Hepatocyte (in vitro differentiated cells): Measurements from ENCODE around the gene BBX. TPM values are rescaled to one million over a fixed set of nuclear protein-coding genes. Genes with fewer than 3 reads are reported as not detected.

Source experiments
- DNase-seq: peaks from one replicate; pipeline ENCODE4 v3.0.0-alpha.2; 2016; ENCODE audit warnings: low spot score
- H2AFZ ChIP-seq: fragments of 200-600 bp; sonication (generic); 2 replicates; pipeline ENCODE4 v1.6.0; 2016; ENCODE audit warnings: antibody characterized with exemption, mild to moderate bottlenecking
- H3K27ac ChIP-seq: fragments of 200-600 bp; sonication (generic); 2 replicates; pipeline ENCODE4 v1.5.1; 2016; ENCODE audit warnings: mild to moderate bottlenecking
- H3K27me3 ChIP-seq: fragments of 200-600 bp; sonication (generic); 2 replicates; pipeline ENCODE4 v1.6.1; 2016
- H3K36me3 ChIP-seq: fragments of 200-600 bp; sonication (generic); replicated peaks from 2 replicates; pipeline ENCODE4 v1.5.1; 2016; ENCODE audit warnings: low read depth; ENCODE audit not compliant: insufficient read depth
- H3K4me1 ChIP-seq: fragments of 200-600 bp; sonication (generic); 2 replicates; pipeline ENCODE4 v1.5.1; 2016; ENCODE audit warnings: mild to moderate bottlenecking, moderate library complexity; ENCODE audit not compliant: insufficient read depth
- H3K4me2 ChIP-seq: fragments of 200-600 bp; sonication (generic); 2 replicates; pipeline ENCODE4 v1.6.0; 2016
- H3K4me3 ChIP-seq: fragments of 200-600 bp; sonication (generic); 2 replicates; pipeline ENCODE4 v1.5.1; 2016; ENCODE audit warnings: mild to moderate bottlenecking
- H3K79me2 ChIP-seq: fragments of 200-600 bp; sonication (generic); 2 replicates; pipeline ENCODE4 v1.6.0; 2017; ENCODE audit warnings: mild to moderate bottlenecking
- H3K9me2 ChIP-seq: fragments of 200-600 bp; sonication (generic); replicated peaks from 2 replicates; pipeline ENCODE4 v1.6.0; 2017; ENCODE audit warnings: mild to moderate bottlenecking; ENCODE audit not compliant: insufficient read depth
- H3K9me3 ChIP-seq: fragments of 200-600 bp; sonication (generic); 2 replicates; pipeline ENCODE4 v1.5.1; 2016; ENCODE audit warnings: low read depth, mild to moderate bottlenecking
- H4K20me1 ChIP-seq: fragments of 200-600 bp; sonication (generic); 2 replicates; pipeline ENCODE4 v1.6.0; 2016; ENCODE audit warnings: mild to moderate bottlenecking; ENCODE audit not compliant: insufficient read depth, poor library complexity, severe bottlenecking
- EZH2 ChIP-seq: fragments of 200-600 bp; sonication (generic); IDR thresholded peaks from 2 replicates; pipeline ENCODE4 v1.6.1; 2016; ENCODE audit warnings: antibody characterized with exemption, mild to moderate bottlenecking, borderline replicate concordance
- EZH2phosphoT487 ChIP-seq: fragments of 200-600 bp; sonication (generic); IDR thresholded peaks from one replicate; pipeline ENCODE4 v1.6.1; 2018; ENCODE audit warnings: antibody characterized with exemption, mild to moderate bottlenecking, low read depth, moderate library complexity; ENCODE audit not compliant: unreplicated experiment, severe bottlenecking
- WGBS: methylation state at CpG from one replicate; pipeline ENCODE4 v1.1.6; 2016; ENCODE audit warnings: low lambda C conversion rate; ENCODE audit errors: missing lambda C conversion rate; 5-methylcytosine and 5-hydroxymethylcytosine counted together
- polyA plus RNA-seq: library from polyadenylated mRNA; unstranded; fragments of >200 nt; fragmentation: Nextera tagmentation; extraction: Ambion mirVana; gene quantifications from 2 replicates; pipeline ENCODE4 v1.2.1, GENCODE V29; 2016
- total RNA-seq: library from RNA; depleted of rRNA; stranded (reverse); fragments of >200 nt; gene quantifications from 2 replicates; pipeline ENCODE4 v1.2.3, GENCODE V29; 2014
- TF ChIP-seq, protein P1 (sequence below): fragments of 200-600 bp; sonication (generic); IDR thresholded peaks from 2 replicates; pipeline ENCODE4 v1.5.1; 2016; ENCODE audit warnings: antibody characterized with exemption, mild to moderate bottlenecking; ENCODE audit not compliant: poor library complexity

Gene BBX
- total and polyA plus RNA-seq, 2 experiments from 2014 or later, result 63.7 to 75.2 TPM

- no peaks in the 10 kb centered on the region for H3K27me3 ChIP-seq
- H4K20me1 ChIP-seq, result peaks cover 2% of the 10 kb centered on the region
- H3K4me2 ChIP-seq, result no peak overlapping the region
- no peaks in the 10 kb centered on the region for H3K9me2 ChIP-seq
- H3K9me3 ChIP-seq, result no peaks in the 10 kb centered on the region
- no peak overlapping the region for H2AFZ ChIP-seq
- H3K4me3 ChIP-seq, result no peak overlapping the region
- H3K79me2 ChIP-seq, result peaks cover 75% of the 10 kb centered on the region
- WGBS, result 69% methylated on average over 1 of the region's 1 CpG
- H3K27ac ChIP-seq, result no peak overlapping the region
- no peak for DNase-seq
- no peaks in the 10 kb centered on the region for H3K36me3 ChIP-seq
- H3K4me1 ChIP-seq, result no peaks in the 10 kb centered on the region
- TF ChIP-seq EZH2phosphoT487, result no peak
- TF ChIP-seq EZH2, result no peak
- TF ChIP-seq, protein P1, sequence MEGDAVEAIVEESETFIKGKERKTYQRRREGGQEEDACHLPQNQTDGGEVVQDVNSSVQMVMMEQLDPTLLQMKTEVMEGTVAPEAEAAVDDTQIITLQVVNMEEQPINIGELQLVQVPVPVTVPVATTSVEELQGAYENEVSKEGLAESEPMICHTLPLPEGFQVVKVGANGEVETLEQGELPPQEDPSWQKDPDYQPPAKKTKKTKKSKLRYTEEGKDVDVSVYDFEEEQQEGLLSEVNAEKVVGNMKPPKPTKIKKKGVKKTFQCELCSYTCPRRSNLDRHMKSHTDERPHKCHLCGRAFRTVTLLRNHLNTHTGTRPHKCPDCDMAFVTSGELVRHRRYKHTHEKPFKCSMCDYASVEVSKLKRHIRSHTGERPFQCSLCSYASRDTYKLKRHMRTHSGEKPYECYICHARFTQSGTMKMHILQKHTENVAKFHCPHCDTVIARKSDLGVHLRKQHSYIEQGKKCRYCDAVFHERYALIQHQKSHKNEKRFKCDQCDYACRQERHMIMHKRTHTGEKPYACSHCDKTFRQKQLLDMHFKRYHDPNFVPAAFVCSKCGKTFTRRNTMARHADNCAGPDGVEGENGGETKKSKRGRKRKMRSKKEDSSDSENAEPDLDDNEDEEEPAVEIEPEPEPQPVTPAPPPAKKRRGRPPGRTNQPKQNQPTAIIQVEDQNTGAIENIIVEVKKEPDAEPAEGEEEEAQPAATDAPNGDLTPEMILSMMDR, result no peak
Measured at GRCh38 chr3:107611775-107612469, 89.2 kb downstream of the BBX start.

DNA sequence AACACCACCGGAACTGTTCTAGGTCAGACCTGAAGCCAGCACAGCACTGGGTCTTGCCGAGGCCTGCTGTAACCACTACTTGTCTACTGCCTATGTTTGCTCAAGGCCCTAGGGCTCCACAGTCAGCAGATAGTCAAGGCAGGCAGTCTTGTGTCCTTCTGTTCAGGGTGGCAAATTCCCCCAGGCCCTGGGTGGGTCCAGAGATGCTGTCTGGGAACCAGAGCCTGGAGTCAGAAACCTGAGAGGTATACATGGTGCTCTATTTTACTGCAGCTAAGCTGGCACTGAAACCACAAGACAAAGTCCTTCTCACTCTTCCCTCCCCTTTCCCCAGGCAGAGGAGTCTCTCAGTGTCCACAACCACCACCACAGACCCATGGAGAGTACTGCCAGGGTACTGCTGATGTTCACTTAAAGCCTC, 89.9 kb downstream of the BBX start:
- H3K36me3 ChIP-seq, result no peaks in the 10 kb centered on the region
- H4K20me1 ChIP-seq, result peaks cover 2% of the 10 kb centered on the region
- no peaks in the 10 kb centered on the region for H3K27me3 ChIP-seq
- H3K4me3 ChIP-seq, result no peak overlapping the region
- 97% methylated on average over 2 of the region's 2 CpGs for WGBS
- H3K9me2 ChIP-seq, result no peaks in the 10 kb centered on the region
- peaks cover 78% of the 10 kb centered on the region for H3K79me2 ChIP-seq
- no peak for DNase-seq
- H3K4me2 ChIP-seq, result no peak overlapping the region
- TF ChIP-seq EZH2, result no peak
- no peak overlapping the region for H3K27ac ChIP-seq
- H2AFZ ChIP-seq, result no peak overlapping the region
- H3K9me3 ChIP-seq, result no peaks in the 10 kb centered on the region
- no peaks in the 10 kb centered on the region for H3K4me1 ChIP-seq

GRCh38 chr3:107619549-107619948, 96.8 kb downstream of the BBX start:
- H3K4me3 ChIP-seq, result no peak overlapping the region
- peaks cover 83% of the 10 kb centered on the region for H3K79me2 ChIP-seq
- no peak for TF ChIP-seq EZH2
- no peaks in the 10 kb centered on the region for H3K36me3 ChIP-seq
- no peaks in the 10 kb centered on the region for H3K4me1 ChIP-seq
- WGBS, result 90% methylated on average over 2 of the region's 2 CpGs
- no peak overlapping the region for H3K4me2 ChIP-seq
- H4K20me1 ChIP-seq, result peaks cover 2% of the 10 kb centered on the region
- H2AFZ ChIP-seq, result no peak overlapping the region
- no peak overlapping the region for H3K27ac ChIP-seq
- no peaks in the 10 kb centered on the region for H3K27me3 ChIP-seq
- no peaks in the 10 kb centered on the region for H3K9me2 ChIP-seq
- no peak for DNase-seq
- no peaks in the 10 kb centered on the region for H3K9me3 ChIP-seq

GRCh38 chr3:107620534-107620933, 97.8 kb downstream of the BBX start:
- Histone ChIP-seq H3K79me2 (peaks cover 78% of the 10 kb centered on the region), H3K4me3 (no peak overlapping the region), H3K27me3 (no peaks in the 10 kb centered on the region), H3K27ac (no peak overlapping the region), H4K20me1 (no peaks in the 10 kb centered on the region), H3K9me3 (no peaks in the 10 kb centered on the region), H3K4me1 (no peaks in the 10 kb centered on the region), H3K36me3 (no peaks in the 10 kb centered on the region), H3K9me2 (no peaks in the 10 kb centered on the region), H3K4me2 (no peak overlapping the region), H2AFZ (no peak overlapping the region)
- DNase-seq, result no peak
- WGBS, result 87% methylated on average over 3 of the region's 3 CpGs
- TF ChIP-seq, protein P1, result no peak
- no peak for TF ChIP-seq EZH2
- TF ChIP-seq EZH2phosphoT487, result no peak
